Transverse colon (tissue), 4 donors: Measurements from ENCODE around the gene CLDN18. TPM values are rescaled to one million over a fixed set of nuclear protein-coding genes. Genes with fewer than 3 reads are reported as not detected.

Source experiments
- DNase-seq: peaks from one replicate; pipeline ENCODE4 v3.0.0-alpha.2; 2019
- H3K27ac ChIP-seq, 4 donors: fragments of 200-600 bp; sonication (generic); 2 replicates each; pipeline ENCODE4 v1.5.1; 2016 to 2018; ENCODE audit warnings: inconsistent platforms in 4 of 4
- H3K27me3 ChIP-seq: fragments of 200-600 bp; sonication (generic); 2 replicates; pipeline ENCODE4 v1.5.1; 2017; ENCODE audit warnings: inconsistent platforms
- H3K36me3 ChIP-seq, 4 donors: fragments of 200-600 bp; sonication (generic); 2 replicates each; pipeline ENCODE4 v1.5.1; 2017 to 2019; ENCODE audit warnings: inconsistent platforms in 4 of 4
- H3K4me1 ChIP-seq, 4 donors: fragments of 200-600 bp; sonication (generic); 2 replicates each; pipeline ENCODE4 v1.5.1; 2017 to 2020; ENCODE audit warnings: inconsistent platforms in 4 of 4
- H3K4me3 ChIP-seq, 4 donors: fragments of 200-600 bp; sonication (generic); 1 replicate in 1 of 4; 2 replicates in 3 of 4; pipeline versions ENCODE4 v1.5.1 to v1.6.1; 2017 to 2019; ENCODE audit warnings: inconsistent platforms in 4 of 4
- H3K9me3 ChIP-seq, 2 donors: fragments of 200-600 bp; sonication (generic); 2 replicates each; pipeline ENCODE4 v1.5.1; 2017 to 2019; ENCODE audit warnings: inconsistent platforms in 2 of 2
- EP300 ChIP-seq: sonication (generic); formaldehyde crosslinking; IDR thresholded peaks from one replicate; pipeline ENCODE4 v1.6.1; 2017; ENCODE audit warnings: antibody characterized with exemption, low read depth
- POLR2A ChIP-seq: fragments of 450-650 bp; IDR thresholded peaks from one replicate; pipeline ENCODE4 v1.6.1; 2016; ENCODE audit warnings: antibody characterized with exemption, mild to moderate bottlenecking, moderate library complexity
- POLR2AphosphoS5 ChIP-seq, 3 donors: sonication (generic); formaldehyde crosslinking; IDR thresholded peaks; one replicate each; pipeline ENCODE4 v1.6.1; 2016; ENCODE audit warnings: antibody characterized with exemption in 3 of 3
- WGBS, 2 donors: methylation state at CpG; one replicate each; pipeline ENCODE4 v1.1.5; 2018; ENCODE audit warnings: low coverage in 1 of 2; 5-methylcytosine and 5-hydroxymethylcytosine counted together
- in situ Hi-C, 4 donors: fragments of 200-750 bp; cut with MboI; loops; one replicate each; pipeline versions ENCODE4 v1.15.0 to v1.15.1; 2017; ENCODE audit warnings: low sequenced_read_pairs in 3 of 4, low pct_ligation_motif_present in 1 of 4, low pct_unique_long_range_greater_than_20kb in 1 of 4
- intact Hi-C: fragments of 100-400 bp; cut with DNase I; formaldehyde crosslinking; loops from one replicate; pipeline ENCODE4 v1.15.1; 2023; ENCODE audit warnings: low total_unique reads
- total RNA-seq, 4 donors: library from RNA; depleted of rRNA; stranded (reverse); fragments of >200 nt; gene quantifications; one replicate each; pipeline ENCODE4 v1.1.0, GENCODE V29; 2016
- TF ChIP-seq, protein P1 (sequence below), 5 experiments: fragments of 200-600 bp in 3 of 5; fragments of 450-650 bp in 2 of 5; sonication (generic) in 3 of 5; IDR thresholded peaks; 1 replicate in 2 of 5; 2 replicates in 3 of 5; pipeline ENCODE4 v1.5.1; 2016 to 2017; ENCODE audit warnings: antibody characterized with exemption in 5 of 5, inconsistent platforms in 3 of 5, mild to moderate bottlenecking in 2 of 5, moderate library complexity in 1 of 5

Gene CLDN18
- total RNA-seq, 4 donors from 2014 or later = not detected

DNA sequence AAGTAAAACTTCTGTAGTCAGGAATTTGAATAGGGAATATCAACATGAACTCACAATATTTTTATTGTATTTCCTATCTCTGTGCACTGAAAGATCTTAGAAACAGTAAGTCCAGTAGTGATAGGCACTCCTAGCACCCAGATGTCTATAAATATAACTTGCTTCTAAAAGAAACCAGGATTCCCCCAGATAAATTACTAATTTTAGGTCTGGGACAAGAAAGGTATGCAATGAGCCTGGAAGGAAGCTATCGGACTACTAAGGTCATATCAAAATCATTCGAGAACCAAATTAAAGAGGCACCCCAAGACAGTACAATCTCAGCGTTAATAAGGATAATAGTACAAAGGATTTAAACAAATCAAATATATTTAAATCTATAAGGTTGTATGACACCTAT is 47.4 kb downstream of the CLDN18 start:
- Histone ChIP-seq H3K36me3 (no peaks in the 10 kb centered on the region), H3K4me3 (no peak overlapping the region), H3K27me3 (no peaks in the 10 kb centered on the region), H3K9me3 (no peaks in the 10 kb centered on the region), H3K4me1 (no peaks in the 10 kb centered on the region), H3K27ac (no peak overlapping the region)
- WGBS, 2 donors = 91 to 92% methylated on average over 3 of the region's 3 CpGs
- intact Hi-C loops (no loop called here), in situ Hi-C loops (no loop called here)
- TF ChIP-seq, protein P1, sequence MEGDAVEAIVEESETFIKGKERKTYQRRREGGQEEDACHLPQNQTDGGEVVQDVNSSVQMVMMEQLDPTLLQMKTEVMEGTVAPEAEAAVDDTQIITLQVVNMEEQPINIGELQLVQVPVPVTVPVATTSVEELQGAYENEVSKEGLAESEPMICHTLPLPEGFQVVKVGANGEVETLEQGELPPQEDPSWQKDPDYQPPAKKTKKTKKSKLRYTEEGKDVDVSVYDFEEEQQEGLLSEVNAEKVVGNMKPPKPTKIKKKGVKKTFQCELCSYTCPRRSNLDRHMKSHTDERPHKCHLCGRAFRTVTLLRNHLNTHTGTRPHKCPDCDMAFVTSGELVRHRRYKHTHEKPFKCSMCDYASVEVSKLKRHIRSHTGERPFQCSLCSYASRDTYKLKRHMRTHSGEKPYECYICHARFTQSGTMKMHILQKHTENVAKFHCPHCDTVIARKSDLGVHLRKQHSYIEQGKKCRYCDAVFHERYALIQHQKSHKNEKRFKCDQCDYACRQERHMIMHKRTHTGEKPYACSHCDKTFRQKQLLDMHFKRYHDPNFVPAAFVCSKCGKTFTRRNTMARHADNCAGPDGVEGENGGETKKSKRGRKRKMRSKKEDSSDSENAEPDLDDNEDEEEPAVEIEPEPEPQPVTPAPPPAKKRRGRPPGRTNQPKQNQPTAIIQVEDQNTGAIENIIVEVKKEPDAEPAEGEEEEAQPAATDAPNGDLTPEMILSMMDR (IDR thresholded peaks at IDR 0.05) = no peak
- TF ChIP-seq POLR2AphosphoS5 (IDR thresholded peaks at IDR 0.05) (no peak), EP300 (no peak), POLR2A (no peak)
- DNase-seq = no peak

DNA sequence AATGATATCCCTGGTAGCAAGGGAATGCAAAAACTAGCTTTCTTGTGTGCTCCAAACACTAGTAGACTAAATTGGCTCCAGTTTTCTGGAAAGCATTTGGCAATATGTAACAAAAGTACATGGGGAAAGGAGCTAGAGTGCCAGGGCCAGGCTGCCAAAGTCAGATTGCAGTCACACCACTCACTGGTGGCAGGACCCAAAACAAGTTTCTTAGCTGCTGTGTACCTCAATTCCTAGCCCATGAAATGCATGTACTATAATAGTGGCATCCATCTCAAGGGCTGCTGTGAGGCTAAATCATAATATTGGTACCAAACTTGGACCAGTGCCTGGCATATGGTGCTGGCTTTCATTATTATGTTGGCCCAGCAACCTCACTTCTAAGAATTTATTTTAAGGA is 49.3 kb downstream of the CLDN18 start:
- no peak for DNase-seq
- TF ChIP-seq POLR2A = no peak
- TF ChIP-seq POLR2AphosphoS5 (IDR thresholded peaks at IDR 0.05) = no peak
- intact Hi-C loops (no loop called here), in situ Hi-C loops (no loop called here)
- no peaks in the 10 kb centered on the region for H3K36me3 ChIP-seq
- H3K9me3 ChIP-seq = no peaks in the 10 kb centered on the region
- H3K27me3 ChIP-seq = no peaks in the 10 kb centered on the region
- no peak overlapping the region for H3K27ac ChIP-seq
- H3K4me3 ChIP-seq = no peak overlapping the region
- H3K4me1 ChIP-seq = no peaks in the 10 kb centered on the region

DNA sequence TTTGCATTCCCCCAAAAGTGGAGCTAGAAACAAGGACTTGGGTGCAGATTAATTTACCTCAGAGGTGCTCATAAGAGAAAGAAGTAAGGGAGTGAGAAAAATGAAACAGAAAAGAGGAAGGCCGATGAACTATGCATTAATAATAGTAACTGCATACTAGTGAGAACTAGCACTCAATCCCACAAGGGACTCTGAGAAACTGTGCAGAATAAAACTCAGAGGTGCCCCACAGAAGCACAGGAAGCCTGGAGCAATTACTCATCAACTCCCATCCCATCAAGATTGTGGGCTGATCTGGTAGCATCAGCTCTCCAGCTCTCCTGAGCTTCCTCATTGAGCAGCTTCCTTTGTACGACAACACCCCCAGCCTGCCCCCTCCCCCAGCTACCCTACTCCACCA is 50.8 kb downstream of the CLDN18 start:
- intact Hi-C loops = no loop called here
- Histone ChIP-seq H3K27ac (no peak overlapping the region), H3K4me1 (no peaks in the 10 kb centered on the region), H3K9me3 (no peaks in the 10 kb centered on the region), H3K4me3 (no peak overlapping the region), H3K36me3 (no peaks in the 10 kb centered on the region), H3K27me3 (no peaks in the 10 kb centered on the region)
- no peak for DNase-seq
- WGBS, 2 donors = 74 to 80% methylated on average over 1 of the region's 2 CpGs
- TF ChIP-seq POLR2A (no peak), EP300 (no peak), POLR2AphosphoS5 (IDR thresholded peaks at IDR 0.05) (no peak)
- TF ChIP-seq, protein P1 (IDR thresholded peaks at IDR 0.05) = no peak
- in situ Hi-C loops = loop anchor here in 1 of 4 donors (10.0 kb wide), 1 partner anchor 54 kb away; the partner anchor contains the start of gene DZIP1L

DNA sequence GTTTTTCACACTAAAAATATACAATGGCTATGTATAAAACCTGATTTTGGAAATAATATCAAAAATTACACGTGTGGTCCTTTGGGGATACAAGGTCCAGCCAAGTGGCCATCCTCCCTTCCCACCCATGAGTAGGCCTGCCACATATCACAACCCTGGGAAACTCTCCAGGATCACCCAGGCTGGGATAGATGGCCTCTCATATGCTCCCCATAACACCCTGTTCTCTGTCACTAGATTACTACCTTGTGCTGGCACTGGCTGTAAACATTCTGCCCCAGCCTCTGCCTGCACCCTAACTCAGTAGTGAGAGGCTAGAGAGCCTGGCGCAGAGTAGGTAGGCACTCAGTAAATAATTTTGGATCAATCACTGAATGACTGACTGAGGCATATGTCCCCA is 52.1 kb downstream of the CLDN18 start:
- WGBS, 2 donors = 69 to 100% methylated on average over 1 to 2 of the region's 2 CpGs
- TF ChIP-seq POLR2AphosphoS5 (IDR thresholded peaks at IDR 0.05) = no peak
- no peak for TF ChIP-seq POLR2A
- no peak for TF ChIP-seq EP300
- TF ChIP-seq, protein P1 (IDR thresholded peaks at IDR 0.05) = no peak
- H3K27ac ChIP-seq = no peak overlapping the region
- H3K9me3 ChIP-seq = no peaks in the 10 kb centered on the region
- no peak for DNase-seq
- H3K4me1 ChIP-seq = no peaks in the 10 kb centered on the region
- no peaks in the 10 kb centered on the region for H3K36me3 ChIP-seq
- H3K4me3 ChIP-seq = no peak overlapping the region
- in situ Hi-C loops = loop anchor here in 1 of 4 donors (10.0 kb wide), 1 partner anchor 53 kb away; the partner anchor contains the start of gene DZIP1L
- H3K27me3 ChIP-seq = no peaks in the 10 kb centered on the region
- intact Hi-C loops = no loop called here

DNA sequence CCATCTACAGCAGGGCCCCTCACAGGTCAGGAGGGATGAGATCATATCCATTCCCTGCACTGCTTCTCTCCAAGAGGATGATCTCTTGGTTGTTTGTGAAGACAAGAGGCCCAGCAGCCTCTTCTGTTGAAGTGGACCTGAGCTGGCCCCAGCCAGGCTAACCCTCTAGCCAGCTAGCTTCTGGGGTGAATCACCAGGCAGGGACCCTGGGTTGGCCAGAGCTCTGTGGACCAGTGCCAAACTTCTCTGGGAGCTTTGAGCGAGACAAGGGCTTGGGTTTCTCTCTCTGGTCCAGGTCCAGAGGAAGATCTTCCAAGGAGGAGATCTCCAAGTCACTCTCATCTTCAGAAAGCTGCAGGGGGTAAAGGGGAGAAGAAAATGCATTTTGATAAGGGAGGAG is 52.7 kb downstream of the CLDN18 start:
- DNase-seq = no peak

More for the DNA sequence above, 52.7 kb downstream of the CLDN18 start:
- H3K4me3 ChIP-seq = no peak overlapping the region
- 63% methylated on average over 1 of the region's 1 CpG; no CpG with 5 or more reads in 1 of the 2 donors for WGBS, 2 donors
- no peaks in the 10 kb centered on the region for H3K9me3 ChIP-seq
- no peak for TF ChIP-seq POLR2AphosphoS5 (IDR thresholded peaks at IDR 0.05)
- TF ChIP-seq EP300 = no peak
- TF ChIP-seq, protein P1 (IDR thresholded peaks at IDR 0.05) = no peak
- no peak for TF ChIP-seq POLR2A
- H3K27ac ChIP-seq = no peak overlapping the region
- H3K4me1 ChIP-seq = no peaks in the 10 kb centered on the region
- in situ Hi-C loops (loop anchor here in 1 of 4 donors (10.0 kb wide), 1 partner anchor 52 kb away; the partner anchor contains the start of gene DZIP1L), intact Hi-C loops (no loop called here)
- H3K27me3 ChIP-seq = no peaks in the 10 kb centered on the region
- no peaks in the 10 kb centered on the region for H3K36me3 ChIP-seq
